HG03460 (cell line): ENCODE measurements around the gene C1QTNF5.
"Not testable (repeated sequence)": the region's sequence is repeated elsewhere in the genome, so short reads cannot be mapped to it uniquely, and the experiment has no call there.

ENCODE experiments used
- ATAC-seq: cut with Tn5 transposase; IDR thresholded peaks from one replicate; pipeline ENCODE4 v1.9.1; 2021; ENCODE audit not compliant: unreplicated experiment

C1QTNF5 gene, protein sequence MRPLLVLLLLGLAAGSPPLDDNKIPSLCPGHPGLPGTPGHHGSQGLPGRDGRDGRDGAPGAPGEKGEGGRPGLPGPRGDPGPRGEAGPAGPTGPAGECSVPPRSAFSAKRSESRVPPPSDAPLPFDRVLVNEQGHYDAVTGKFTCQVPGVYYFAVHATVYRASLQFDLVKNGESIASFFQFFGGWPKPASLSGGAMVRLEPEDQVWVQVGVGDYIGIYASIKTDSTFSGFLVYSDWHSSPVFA

DNA sequence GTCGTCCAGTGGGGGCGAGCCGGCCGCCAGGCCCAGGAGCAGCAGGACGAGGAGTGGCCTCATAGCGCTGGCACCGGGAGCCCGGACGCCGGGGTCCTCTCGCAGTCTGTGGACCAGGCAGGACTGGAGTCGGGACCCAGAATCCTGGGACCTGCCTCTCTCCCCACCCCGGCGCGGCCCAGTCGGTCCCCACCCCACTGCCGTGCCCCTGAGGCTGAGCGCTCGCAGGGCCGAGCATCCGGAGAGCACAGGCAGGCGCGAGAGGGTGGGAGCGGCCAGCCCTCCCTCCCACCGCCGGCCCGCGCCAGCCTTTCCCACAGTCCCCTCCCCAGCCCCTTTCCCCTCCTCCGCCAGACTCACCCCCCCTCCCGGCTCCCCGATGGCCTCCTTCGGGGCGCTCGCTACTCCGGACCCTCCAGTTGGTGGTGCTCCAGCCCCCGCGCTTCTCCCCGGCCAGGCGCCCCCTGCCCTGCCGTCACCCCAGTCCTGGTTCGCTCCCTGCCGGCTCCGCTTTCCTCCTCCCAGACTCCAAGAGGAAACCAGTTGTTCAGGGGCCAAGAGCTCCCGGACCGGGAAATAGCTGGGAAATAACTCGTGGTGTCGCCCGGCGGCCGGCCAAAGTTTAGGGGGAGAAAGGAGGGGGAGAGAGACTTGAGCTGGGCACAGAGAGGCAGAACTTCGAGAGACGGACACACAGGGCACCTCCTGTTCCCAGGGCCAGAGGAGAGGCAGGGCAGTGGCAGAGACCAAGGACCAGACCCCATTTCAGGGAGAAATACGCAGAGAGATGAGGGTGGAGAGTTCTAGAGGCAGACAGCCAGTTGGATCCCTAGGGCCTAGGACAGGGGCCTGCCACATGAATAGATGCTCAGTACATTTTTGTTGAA is at the start of gene C1QTNF5:
Gene C1QTNF5, minus strand, starts transcription at position 549 of the 887 bp plus-strand sequence. Its CDS starts 486 bp downstream, at position 63.
- ATAC-seq = no peak

DNA sequence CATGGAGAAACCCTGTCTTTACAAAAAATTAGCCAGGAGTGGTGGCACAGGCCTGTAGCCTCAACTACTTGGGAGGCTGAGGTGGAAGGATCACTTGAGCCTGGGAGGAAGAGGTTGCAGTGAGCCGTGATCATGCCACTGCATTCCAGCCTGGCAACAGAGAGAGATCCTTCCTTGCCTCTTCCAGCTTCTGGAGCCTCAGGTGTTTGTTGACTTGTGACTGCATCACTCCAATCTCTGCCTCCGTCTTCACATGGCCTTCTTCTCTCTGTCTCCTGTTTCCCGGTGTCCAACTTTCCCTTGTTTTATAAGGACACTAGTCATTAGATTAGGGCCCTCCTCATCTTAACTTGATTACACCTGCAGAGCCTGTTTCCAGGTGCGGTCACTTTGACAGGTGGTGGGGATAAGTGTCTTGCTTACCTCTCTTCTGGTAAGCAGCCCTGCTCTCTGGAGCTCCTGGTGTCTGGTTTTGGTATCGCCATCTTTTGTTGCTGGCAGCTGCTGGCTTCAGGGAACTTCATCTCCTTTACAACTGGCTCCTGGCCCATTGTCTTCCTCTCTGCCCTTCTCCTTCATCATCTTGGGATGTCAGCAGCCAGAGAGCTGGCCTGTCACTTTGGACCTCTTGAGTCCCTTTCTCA is 49.0 kb upstream of the C1QTNF5 start:
- no peak for ATAC-seq

DNA sequence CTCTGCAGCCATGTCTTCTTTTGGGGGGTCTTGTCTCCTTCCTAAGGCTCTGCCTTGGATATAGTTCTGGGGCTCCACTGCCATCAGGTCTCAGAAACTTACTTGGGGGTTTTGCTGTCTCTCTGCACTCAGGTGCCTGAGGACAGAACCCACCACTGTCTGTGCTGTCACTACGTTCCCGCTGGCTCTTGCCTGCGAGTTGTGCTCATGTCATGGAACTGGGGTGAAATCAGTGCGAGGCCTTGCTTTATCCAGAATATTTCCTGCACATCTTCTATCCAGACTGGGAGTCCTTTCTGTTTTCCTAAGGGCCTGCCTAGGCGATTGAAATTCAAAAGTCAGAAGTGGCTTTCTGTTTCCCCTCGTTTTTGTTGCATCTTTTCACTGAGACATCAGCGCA is 47.4 kb upstream of the C1QTNF5 start:
- ATAC-seq = no peak

DNA sequence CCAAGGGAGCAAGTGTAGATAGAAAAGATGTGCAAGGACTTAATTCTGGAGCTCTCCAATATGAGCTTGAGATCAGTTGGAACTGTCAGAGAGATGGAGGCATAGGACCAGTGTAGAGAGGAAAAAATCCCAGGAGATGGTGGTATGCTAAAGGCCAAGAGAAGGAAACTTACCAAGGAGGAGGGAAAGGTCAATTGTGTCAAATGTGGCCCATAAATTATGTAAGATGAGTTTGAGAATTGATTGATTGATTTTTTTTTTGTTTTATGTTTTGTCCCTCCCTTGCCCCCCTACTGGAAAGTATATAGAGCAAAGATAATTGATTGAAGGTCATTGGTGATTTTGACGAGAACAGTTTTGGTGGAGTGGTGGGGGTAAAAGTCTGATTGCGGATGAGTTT is 43.6 kb upstream of the C1QTNF5 start:
- ATAC-seq = no peak

DNA sequence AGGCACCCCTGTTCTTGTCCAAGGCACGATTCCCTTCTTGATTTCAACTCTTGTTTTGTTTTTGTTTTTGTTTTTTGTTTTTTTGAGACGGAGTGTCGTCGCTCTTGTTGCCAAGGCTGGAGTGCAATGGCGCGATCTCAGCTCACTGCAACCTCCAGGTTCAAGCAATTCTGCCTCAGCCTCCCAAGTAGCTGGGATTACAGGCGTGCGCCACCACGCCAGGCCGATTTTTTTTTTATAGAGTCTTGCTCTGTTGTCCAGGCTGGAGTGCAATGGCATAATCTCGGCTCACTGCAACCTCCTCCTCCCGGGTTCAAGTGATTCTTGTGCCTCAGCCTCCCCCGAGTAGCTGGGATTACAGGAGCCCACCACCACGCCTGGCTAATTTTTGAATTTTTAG is 41.8 kb upstream of the C1QTNF5 start:
- not testable (repeated sequence) for ATAC-seq

DNA sequence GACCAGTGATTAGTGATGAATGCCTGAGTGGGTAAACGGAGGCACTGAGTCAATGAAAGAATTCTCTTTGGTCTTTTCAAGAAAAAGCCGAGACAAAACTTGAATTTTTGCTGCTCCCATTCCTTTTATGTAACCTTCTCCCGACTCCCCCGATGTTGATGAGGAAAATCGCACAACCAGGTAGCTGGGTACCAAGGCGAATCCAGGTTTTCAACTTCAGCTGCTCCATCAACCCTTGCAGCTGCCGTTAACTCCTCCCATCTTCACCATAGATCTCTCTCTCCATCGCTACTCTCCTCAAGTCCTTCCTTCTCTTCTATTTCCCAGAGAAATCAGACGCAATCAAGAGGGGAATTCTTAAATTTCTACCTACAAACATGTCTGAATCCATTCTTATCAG is 41.4 kb upstream of the C1QTNF5 start:
- ATAC-seq = no peak

DNA sequence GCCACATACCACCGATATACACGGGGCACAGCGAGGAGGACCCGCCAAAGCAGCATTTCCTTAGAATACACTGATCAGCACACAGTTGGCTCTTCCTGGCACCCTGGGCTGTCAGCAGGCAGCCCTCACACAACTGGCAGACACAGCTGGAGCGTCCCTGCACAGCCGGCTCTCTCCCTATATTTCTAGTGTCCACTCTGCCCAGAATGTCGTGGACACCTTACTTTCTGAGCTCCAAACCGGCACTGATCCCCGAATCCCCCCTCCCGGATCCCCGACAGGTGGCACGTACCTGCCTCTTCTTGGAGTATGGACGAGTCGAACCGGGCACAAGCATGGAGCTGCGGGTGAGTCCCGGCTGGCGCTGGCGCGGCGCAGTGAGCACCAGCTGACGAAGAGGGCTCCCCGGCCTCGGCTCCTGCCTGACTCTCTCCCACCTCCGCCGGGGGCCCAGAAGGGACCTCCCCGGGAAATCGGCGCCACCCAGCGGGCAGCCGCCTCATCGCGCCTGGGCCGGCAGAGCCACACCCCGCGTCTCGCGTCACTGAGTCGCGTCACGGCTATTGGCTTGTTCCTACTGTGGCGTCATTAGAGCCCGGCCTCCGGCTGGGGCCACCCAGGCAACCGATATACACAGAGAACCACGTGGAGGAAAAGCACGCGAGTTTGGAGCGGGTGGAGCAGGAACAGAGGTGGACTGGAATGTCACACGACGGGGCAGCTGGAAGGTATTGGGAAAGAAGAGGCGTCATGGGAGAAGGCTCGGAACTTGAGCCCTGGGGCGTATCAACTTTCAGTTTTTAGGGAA is 40.7 kb upstream of the C1QTNF5 start, which contains the start of gene USP2:
Gene USP2, minus strand, starts transcription at position 510 of the 808 bp plus-strand sequence. CDS start 8,210 bp downstream, outside the sequence.
- peak; percentile 99 for ATAC-seq

DNA sequence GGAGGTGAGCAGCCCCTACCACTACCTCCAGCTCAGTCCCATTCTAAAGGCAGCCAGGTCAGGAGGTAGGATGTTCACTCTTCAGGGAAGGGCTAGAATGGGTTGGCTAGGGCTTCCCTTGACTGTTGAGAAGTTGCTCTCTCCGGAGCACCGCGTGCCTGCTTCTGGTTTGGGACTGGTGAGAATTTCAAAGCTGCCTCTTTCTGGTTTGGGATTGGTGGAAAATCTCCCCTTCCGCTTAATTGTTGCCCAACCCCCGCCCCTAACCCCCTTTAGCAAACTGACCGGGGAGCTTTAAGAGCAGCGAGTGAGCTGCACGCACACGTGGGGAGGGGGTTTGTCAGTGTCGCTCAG is 40.1 kb upstream of the C1QTNF5 start:
- no peak for ATAC-seq

DNA sequence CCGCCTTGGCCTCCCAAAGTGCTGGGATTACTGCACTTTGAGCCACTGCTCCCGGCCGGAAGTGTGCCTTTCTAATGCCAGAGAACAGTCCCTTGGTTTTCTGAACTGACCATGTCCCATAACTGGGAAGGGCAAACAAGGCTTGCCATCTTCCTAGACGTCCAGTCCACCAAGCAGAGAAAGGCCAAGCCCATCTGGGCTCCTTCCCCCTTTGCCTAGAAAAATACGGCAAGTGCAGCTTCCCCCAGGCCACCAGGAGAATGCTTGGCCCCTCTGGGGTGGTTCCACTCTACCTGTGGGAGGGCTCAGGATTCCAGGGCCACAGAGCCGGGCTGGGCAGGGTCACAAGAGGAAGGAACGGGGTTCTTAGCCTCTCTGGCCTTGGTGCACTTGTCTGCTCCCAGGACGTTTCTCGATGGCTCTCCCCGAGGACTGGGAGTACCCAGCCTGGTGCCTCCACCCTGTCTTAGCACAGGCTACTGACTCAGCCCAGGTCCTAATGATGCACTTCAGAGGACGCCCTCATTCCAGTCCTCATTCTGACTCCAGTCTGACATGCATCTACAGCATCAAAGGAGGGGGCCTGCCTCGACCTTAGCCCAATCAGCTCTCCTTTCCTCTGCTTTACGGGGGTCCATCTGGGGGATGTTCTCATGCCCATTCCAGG is 39.6 kb upstream of the C1QTNF5 start:
- ATAC-seq = no peak

DNA sequence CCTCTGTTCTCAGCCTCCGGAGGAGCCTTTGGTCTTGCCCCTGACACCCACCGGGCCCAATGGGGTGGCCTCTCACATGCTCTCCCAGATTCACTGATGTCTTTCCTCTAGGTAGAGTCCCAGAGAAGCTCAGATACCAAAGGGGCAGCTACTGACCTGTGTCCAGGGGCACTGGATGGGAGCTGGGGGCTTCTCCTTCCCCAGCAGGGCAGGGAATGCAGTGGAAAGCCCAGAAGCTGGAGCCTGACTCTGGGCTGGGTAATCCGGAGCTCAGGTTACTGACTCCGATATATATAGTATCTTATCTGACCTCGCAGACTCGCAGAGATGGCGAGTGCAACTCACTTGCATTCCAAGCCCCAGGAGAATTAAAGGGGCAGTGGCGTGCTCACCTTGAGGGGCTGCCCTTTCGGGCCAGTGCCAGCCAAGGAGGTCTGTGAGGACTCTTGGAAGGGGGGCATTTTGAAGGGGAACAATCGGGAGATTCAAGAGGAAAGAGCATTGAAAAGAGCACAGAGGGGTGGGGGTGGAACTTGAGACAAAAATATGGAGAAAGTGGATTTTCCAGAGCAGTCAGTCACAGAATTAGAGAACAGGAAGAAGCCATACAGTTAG is 38.3 kb upstream of the C1QTNF5 start:
- ATAC-seq = no peak

DNA sequence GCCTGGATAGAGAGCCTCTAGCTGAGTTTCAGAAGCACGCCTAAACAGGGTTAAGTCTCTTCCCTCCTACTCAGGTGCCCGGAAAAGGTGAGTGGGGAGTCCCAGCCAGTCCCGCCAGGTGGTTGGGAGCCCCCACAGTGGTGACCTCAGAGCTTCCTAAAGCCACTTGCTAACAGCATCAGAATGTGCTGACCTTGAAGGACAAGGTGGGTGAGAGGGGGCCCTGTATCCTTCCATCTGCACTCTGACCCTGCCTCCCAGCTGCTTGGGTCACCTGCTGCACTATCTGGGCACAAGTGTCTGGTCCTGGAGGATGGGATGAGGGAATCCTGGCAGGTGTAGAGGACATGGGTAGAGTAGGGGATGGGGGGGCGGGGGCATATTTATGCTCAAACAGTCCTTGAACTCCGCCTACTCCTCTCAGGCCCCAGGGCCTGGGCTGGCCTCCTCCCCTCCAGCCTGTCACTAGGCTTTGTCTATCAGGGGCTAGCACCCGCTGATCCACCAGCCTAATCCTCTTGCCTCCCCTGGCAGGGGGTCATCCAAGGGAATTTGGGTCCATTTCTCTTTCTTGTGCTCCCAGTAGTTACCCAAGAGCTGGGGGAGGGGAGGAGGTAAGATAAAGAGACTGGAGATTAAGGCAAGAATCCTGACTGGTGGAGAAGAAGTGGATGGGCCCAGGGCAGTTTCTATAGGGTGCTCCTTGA is 37.4 kb upstream of the C1QTNF5 start:
- ATAC-seq = no peak

DNA sequence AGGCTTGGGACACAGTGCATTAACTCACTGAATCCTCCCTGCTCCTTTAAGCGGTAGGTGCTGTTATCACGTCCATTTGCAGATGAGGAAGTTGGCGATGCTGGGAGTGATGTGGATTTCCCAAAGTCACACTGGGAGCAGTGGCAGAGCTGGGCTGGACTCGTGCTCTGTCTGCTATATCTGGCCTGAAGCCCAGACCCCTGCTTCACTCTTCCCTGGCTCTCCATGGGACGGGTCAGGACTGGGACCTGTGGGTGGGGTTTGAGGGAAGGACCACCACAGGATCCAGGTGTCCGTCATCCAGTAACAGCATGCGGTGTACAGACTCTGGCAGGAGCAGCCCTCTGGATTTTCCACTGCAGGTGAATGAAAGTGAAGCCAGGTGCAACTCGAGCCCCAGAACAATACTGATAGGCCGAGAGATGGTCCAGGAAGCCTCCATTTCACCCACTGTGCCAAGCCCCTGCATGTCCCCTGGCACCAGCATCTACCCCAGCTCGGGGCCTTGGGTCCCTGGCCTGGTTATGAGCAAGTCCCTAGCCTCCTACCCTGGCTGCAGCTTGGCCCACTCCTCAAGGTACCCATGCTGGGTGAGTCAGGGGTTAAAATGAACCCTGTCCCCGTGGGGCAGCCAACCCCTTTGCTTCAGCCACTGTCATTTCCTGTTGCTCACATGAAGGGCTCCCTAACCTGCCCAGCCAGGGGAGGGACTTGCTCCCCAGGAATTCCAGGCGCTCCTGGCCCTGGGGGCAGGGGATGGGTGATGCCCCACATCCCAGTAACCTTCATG is 36.6 kb upstream of the C1QTNF5 start:
- no peak for ATAC-seq

DNA sequence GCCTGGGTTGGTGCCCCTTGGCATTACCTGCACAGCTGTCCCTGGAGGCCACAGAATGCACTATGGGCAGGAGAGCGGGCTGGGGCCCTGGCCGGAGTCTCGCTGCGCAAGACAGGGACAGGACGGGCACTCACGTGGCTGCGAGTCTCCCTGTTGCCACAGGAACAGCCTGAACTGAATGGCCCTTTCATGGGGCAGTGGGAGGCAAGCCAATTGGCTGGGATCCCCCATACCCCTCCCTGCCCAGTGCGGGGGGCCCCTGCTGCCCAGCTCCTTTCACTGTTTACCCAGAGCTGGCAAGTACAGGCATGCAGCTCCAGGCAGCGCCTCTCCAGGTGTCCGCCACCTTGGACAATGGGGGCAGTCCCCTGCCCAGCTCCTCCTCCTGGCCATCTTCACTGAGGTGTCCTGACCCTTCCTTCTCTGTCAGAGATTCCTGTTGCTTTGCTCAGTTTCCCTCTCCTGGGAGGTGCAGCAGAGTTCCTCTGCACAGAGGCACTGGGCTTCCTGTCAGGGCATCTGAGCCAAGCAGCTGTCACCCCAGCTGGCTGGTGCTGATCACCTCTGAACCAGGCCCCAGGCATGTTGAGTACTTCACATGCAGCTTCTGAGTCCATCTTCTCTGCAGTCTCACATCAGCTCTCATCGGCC is 35.6 kb upstream of the C1QTNF5 start:
- no peak for ATAC-seq

DNA sequence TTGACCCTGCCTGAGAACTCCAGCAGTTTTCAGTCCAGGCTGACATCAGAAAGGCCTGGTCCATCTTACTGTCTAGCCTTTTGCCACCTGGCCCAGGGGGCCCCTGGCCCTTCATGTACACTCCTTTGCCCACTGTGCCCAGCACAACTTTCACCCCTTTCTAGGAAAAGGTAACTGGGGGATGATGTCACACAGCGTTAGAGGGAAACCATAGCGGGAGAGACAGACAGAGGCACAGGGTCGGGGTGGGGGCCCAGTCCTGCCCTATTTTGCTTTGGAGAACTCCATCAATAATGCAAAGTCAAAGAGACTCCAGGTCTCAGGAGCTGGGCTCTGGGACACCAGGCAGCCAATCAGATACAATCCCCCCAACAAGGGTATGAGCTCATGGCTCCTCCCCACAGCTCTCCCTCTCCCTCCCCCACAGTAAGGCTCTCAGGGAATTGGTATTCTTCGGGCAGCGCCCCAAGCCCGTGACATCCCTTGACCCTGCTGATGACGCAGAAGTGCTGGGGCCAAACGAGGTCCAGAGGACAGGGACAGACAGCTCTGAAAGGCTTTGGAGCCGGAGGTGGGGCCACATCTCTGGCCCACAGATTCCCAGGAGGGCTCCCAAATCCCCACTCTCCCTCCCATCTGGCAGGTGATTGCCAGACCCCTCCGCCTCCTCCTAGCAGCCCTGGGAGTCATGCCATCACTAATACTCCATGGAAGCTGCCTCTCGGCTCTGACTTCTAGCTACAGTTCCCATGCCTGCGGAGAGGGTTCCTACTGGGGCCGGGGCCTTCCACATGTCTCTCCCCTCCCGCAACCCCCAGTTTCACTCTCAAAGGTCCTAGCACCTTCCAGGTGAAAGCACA is 34.9 kb upstream of the C1QTNF5 start:
- no peak for ATAC-seq

DNA sequence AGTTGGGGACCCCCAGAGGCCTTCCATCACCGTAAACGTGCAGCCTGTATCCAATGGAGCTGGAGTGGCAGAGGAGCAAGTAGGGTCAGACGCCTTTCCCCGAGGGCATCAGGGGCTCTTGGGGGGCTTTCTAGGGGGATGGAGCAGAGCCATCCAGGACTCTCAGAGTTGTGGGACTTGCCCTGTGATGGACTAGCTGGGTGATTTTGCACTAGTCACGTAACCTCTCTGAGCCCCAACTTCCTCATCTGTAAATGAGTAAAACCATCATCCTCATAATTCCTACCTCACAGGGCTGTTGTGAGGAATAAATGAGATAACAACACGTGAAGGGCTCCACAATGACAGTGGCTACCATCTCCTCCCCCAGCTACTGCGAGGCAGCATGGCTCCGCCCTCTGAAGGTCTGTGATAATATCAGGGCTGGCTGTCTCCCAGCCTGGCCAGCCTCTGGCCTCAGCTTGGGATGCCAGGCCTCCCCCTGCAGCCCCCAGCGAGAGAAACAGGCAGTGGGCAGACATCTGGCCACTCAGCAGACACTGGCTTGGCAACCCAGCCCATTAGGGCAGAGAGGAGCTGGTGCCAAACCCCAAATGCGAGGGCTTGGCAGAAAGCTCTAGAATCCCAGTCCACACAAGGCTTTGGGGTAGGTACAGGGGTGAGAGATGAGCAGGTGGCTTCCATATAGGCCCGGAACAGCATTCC is 34.1 kb upstream of the C1QTNF5 start:
- ATAC-seq = no peak

DNA sequence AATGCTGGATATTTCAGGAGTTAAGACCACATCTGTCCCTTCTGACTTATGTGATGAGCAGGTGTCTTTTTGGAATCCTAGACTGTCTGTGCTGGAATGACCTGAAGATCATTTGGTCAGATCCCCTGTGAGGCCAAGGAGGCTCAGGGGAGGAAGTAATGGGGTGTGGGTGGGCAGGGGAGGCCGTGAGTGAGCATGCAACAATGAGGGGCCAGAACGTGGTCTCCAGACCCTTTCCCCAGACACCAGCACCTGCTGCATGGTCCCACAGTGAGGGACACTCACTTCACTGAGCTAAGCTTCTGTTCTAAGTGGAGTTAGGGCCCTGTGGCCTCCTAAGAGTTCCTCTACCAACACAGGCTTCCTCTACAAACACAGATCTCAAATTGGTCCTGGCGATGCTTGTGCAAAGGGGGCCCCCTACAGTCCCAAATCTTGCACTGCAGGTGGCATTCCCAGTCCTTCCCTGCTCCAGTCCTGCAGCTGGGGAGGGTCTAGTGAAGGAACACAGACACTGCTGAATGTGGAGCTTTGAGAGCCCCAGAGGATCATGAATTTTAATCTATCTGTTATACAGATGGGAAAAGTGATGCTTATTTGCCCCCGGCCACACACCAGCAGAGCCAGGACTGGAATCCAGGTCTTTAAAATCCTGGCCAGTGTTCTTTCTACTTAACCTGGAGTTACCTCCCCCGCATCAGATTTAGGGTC is 33.4 kb upstream of the C1QTNF5 start:
- no peak for ATAC-seq
